Hepatocyte (in vitro differentiated cells): ENCODE results near the gene PLA2G4F. TPM values are rescaled to one million over a fixed set of nuclear protein-coding genes. Genes with fewer than 3 reads are reported as not detected.

Source experiments
- DNase-seq: peaks from one replicate; pipeline ENCODE4 v3.0.0-alpha.2; 2016; ENCODE audit warnings: low spot score
- H2AFZ ChIP-seq: fragments of 200-600 bp; sonication (generic); 2 replicates; pipeline ENCODE4 v1.6.0; 2016; ENCODE audit warnings: antibody characterized with exemption, mild to moderate bottlenecking
- H3K27ac ChIP-seq: fragments of 200-600 bp; sonication (generic); 2 replicates; pipeline ENCODE4 v1.5.1; 2016; ENCODE audit warnings: mild to moderate bottlenecking
- H3K27me3 ChIP-seq: fragments of 200-600 bp; sonication (generic); 2 replicates; pipeline ENCODE4 v1.6.1; 2016
- H3K36me3 ChIP-seq: fragments of 200-600 bp; sonication (generic); replicated peaks from 2 replicates; pipeline ENCODE4 v1.5.1; 2016; ENCODE audit warnings: low read depth; ENCODE audit not compliant: insufficient read depth
- H3K4me1 ChIP-seq: fragments of 200-600 bp; sonication (generic); 2 replicates; pipeline ENCODE4 v1.5.1; 2016; ENCODE audit warnings: mild to moderate bottlenecking, moderate library complexity; ENCODE audit not compliant: insufficient read depth
- H3K4me2 ChIP-seq: fragments of 200-600 bp; sonication (generic); 2 replicates; pipeline ENCODE4 v1.6.0; 2016
- H3K4me3 ChIP-seq: fragments of 200-600 bp; sonication (generic); 2 replicates; pipeline ENCODE4 v1.5.1; 2016; ENCODE audit warnings: mild to moderate bottlenecking
- H3K79me2 ChIP-seq: fragments of 200-600 bp; sonication (generic); 2 replicates; pipeline ENCODE4 v1.6.0; 2017; ENCODE audit warnings: mild to moderate bottlenecking
- H3K9me2 ChIP-seq: fragments of 200-600 bp; sonication (generic); replicated peaks from 2 replicates; pipeline ENCODE4 v1.6.0; 2017; ENCODE audit warnings: mild to moderate bottlenecking; ENCODE audit not compliant: insufficient read depth
- H3K9me3 ChIP-seq: fragments of 200-600 bp; sonication (generic); 2 replicates; pipeline ENCODE4 v1.5.1; 2016; ENCODE audit warnings: low read depth, mild to moderate bottlenecking
- H4K20me1 ChIP-seq: fragments of 200-600 bp; sonication (generic); 2 replicates; pipeline ENCODE4 v1.6.0; 2016; ENCODE audit warnings: mild to moderate bottlenecking; ENCODE audit not compliant: insufficient read depth, poor library complexity, severe bottlenecking
- EZH2 ChIP-seq: fragments of 200-600 bp; sonication (generic); IDR thresholded peaks from 2 replicates; pipeline ENCODE4 v1.6.1; 2016; ENCODE audit warnings: antibody characterized with exemption, mild to moderate bottlenecking, borderline replicate concordance
- EZH2phosphoT487 ChIP-seq: fragments of 200-600 bp; sonication (generic); IDR thresholded peaks from one replicate; pipeline ENCODE4 v1.6.1; 2018; ENCODE audit warnings: antibody characterized with exemption, mild to moderate bottlenecking, low read depth, moderate library complexity; ENCODE audit not compliant: unreplicated experiment, severe bottlenecking
- WGBS: methylation state at CpG from one replicate; pipeline ENCODE4 v1.1.6; 2016; ENCODE audit warnings: low lambda C conversion rate; ENCODE audit errors: missing lambda C conversion rate; 5-methylcytosine and 5-hydroxymethylcytosine counted together
- polyA plus RNA-seq: library from polyadenylated mRNA; unstranded; fragments of >200 nt; fragmentation: Nextera tagmentation; extraction: Ambion mirVana; gene quantifications from 2 replicates; pipeline ENCODE4 v1.2.1, GENCODE V29; 2016
- total RNA-seq: library from RNA; depleted of rRNA; stranded (reverse); fragments of >200 nt; gene quantifications from 2 replicates; pipeline ENCODE4 v1.2.3, GENCODE V29; 2014
- TF ChIP-seq, protein P1 (sequence below): fragments of 200-600 bp; sonication (generic); IDR thresholded peaks from 2 replicates; pipeline ENCODE4 v1.5.1; 2016; ENCODE audit warnings: antibody characterized with exemption, mild to moderate bottlenecking; ENCODE audit not compliant: poor library complexity

The PLA2G4F gene
- total and polyA plus RNA-seq, 2 experiments from 2014 or later, result 1.1 to 2.2 TPM

DNA sequence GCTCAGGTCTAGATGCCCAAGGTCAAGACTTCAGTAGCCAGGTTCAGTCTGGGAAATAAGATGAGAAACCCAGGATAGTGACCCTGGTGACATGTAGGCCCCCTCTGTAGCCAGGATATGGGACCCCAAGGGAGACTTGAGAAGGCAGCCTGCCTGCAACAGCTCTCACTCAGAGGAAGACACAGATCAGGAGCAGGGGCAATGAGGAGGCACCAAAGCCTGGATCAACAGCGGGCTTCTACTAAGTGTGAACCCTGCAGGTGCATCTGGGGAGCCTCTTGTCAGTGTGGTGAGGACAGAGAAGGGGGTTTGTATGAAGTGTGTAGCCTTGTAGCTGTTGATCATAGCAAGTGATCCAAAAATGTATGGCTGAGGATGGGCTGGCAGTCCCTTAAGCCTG is 25.4 kb downstream of the PLA2G4F start:
- no peak for DNase-seq
- no peak overlapping the region for H3K4me2 ChIP-seq

DNA sequence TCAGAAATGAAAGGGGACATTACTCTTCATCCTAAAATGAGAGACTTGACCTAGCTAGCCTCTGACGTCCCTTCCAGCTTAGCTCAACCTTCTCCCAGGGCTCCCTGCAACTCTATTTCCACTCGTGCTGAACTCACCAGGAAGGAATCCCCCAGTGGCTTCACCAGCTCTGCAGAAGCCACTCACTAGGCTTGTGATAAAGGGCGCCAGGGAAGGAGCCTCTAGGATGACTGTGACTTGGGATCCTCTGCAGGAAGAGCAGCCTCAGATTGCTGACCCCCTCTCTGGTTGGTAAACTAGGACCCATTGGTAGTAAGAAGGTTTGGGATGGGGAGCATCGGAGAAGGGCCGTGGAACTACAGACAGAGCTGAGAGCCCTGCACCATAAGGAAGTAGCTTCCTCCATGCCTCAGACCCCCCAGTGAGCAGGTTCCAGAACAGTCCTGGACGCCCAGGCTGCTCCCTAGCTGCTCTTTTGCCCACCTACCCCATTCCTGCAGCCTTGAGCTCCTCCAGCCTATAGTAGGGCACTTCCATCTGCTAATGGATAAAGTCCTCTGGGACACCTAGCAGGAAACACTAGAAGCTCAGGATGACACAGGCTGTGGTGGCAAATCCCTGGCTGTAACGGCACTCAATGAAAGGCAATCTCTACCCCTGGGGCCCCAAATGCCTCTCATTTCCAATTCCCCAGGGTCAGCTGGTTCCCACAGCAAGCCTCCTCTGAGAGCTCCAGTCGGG is 26.0 kb downstream of the PLA2G4F start:
- DNase-seq, result no peak

More for the DNA sequence above, 25.4 kb downstream of the PLA2G4F start:
- no peaks in the 10 kb centered on the region for H4K20me1 ChIP-seq
- no peak overlapping the region for H3K4me3 ChIP-seq
- H3K27ac ChIP-seq, result no peak overlapping the region
- 100% methylated on average over 1 of the region's 1 CpG for WGBS
- H3K9me3 ChIP-seq, result no peaks in the 10 kb centered on the region
- no peaks in the 10 kb centered on the region for H3K4me1 ChIP-seq
- TF ChIP-seq, protein P1, sequence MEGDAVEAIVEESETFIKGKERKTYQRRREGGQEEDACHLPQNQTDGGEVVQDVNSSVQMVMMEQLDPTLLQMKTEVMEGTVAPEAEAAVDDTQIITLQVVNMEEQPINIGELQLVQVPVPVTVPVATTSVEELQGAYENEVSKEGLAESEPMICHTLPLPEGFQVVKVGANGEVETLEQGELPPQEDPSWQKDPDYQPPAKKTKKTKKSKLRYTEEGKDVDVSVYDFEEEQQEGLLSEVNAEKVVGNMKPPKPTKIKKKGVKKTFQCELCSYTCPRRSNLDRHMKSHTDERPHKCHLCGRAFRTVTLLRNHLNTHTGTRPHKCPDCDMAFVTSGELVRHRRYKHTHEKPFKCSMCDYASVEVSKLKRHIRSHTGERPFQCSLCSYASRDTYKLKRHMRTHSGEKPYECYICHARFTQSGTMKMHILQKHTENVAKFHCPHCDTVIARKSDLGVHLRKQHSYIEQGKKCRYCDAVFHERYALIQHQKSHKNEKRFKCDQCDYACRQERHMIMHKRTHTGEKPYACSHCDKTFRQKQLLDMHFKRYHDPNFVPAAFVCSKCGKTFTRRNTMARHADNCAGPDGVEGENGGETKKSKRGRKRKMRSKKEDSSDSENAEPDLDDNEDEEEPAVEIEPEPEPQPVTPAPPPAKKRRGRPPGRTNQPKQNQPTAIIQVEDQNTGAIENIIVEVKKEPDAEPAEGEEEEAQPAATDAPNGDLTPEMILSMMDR, result no peak
- TF ChIP-seq EZH2 (no peak), EZH2phosphoT487 (no peak)
- H2AFZ ChIP-seq, result no peak overlapping the region
- H3K79me2 ChIP-seq, result no peaks in the 10 kb centered on the region
- H3K36me3 ChIP-seq, result no peaks in the 10 kb centered on the region
- H3K27me3 ChIP-seq, result peaks cover 7% of the 10 kb centered on the region
- H3K9me2 ChIP-seq, result no peaks in the 10 kb centered on the region

GRCh38 chr15:42129364-42129763 is 27.1 kb downstream of the PLA2G4F start:
- Histone ChIP-seq H3K27me3 (peaks cover 7% of the 10 kb centered on the region), H3K36me3 (no peaks in the 10 kb centered on the region), H4K20me1 (no peaks in the 10 kb centered on the region), H3K79me2 (no peaks in the 10 kb centered on the region), H3K9me2 (no peaks in the 10 kb centered on the region), H3K4me2 (no peak overlapping the region), H3K27ac (no peak overlapping the region), H3K4me3 (no peak overlapping the region), H2AFZ (no peak overlapping the region), H3K9me3 (no peaks in the 10 kb centered on the region), H3K4me1 (no peaks in the 10 kb centered on the region)
- TF ChIP-seq EZH2 (no peak), EZH2phosphoT487 (no peak)
- TF ChIP-seq, protein P1, result no peak
- DNase-seq, result no peak
- 94% methylated on average over 2 of the region's 2 CpGs for WGBS

More for the DNA sequence above, 26.0 kb downstream of the PLA2G4F start:
- Histone ChIP-seq H3K36me3 (no peaks in the 10 kb centered on the region), H3K79me2 (no peaks in the 10 kb centered on the region), H4K20me1 (no peaks in the 10 kb centered on the region), H3K4me3 (no peak overlapping the region), H2AFZ (no peak overlapping the region), H3K4me1 (no peaks in the 10 kb centered on the region), H3K9me2 (no peaks in the 10 kb centered on the region), H3K9me3 (no peaks in the 10 kb centered on the region), H3K27ac (no peak overlapping the region), H3K27me3 (peaks cover 7% of the 10 kb centered on the region), H3K4me2 (no peak overlapping the region)
- WGBS, result 69% methylated on average over 8 of the region's 8 CpGs
- no peak for TF ChIP-seq EZH2phosphoT487
- TF ChIP-seq, protein P1, result no peak
- no peak for TF ChIP-seq EZH2
